PC-3 (cell line): ENCODE measurements around the gene SLC9A3. TPM values are rescaled to one million over a fixed set of nuclear protein-coding genes. Genes with fewer than 3 reads are reported as not detected.

Experiments used
- ATAC-seq: fragments of 200-7000 bp; cut with Tn5 transposase; 2 replicates; pipeline ENCODE4 v1.9.1; 2020; ENCODE audit warnings: mild to moderate bottlenecking, moderate library complexity
- BruUV-seq: library from RNA; stranded (reverse); fragments of 400-500 nt; replicated peaks from 2 replicates; lab custom pipeline; 2021; lab: Mats Ljungman, UMichigan
- CTCF ChIA-PET: fragments of 300-600 bp; sonication (Branson Sonifier 250); formaldehyde crosslinking; loops from one replicate; lab custom pipeline; 2022; ENCODE audit warnings: antibody characterized with exemption; lab: Charles Lee
- POLR2A ChIA-PET: fragments of 300-600 bp; sonication (Branson Sonifier 250); formaldehyde crosslinking; loops from one replicate; lab custom pipeline; 2022; ENCODE audit warnings: antibody characterized with exemption; ENCODE audit not compliant: unreplicated experiment; lab: Charles Lee
- DNase-seq: peaks from one replicate; pipeline ENCODE4 v3.0.0-alpha.2; 2015
- H2AFZ ChIP-seq: fragments of 300-600 bp; sonication (generic); 2 replicates; pipeline ENCODE4 v1.6.0; 2016; ENCODE audit warnings: antibody characterized with exemption, low read length
- H3F3A ChIP-seq: fragments of 300-600 bp; sonication (generic); one replicate; pipeline ENCODE4 v1.6.0; 2017; ENCODE audit warnings: antibody characterized with exemption, low read length, control low read depth, mild to moderate bottlenecking; ENCODE audit not compliant: unreplicated experiment
- H3K27ac ChIP-seq: fragments of 300-600 bp; sonication (generic); 2 replicates; pipeline ENCODE4 v1.5.1; 2016; ENCODE audit warnings: mild to moderate bottlenecking, low read length
- H3K27me3 ChIP-seq: fragments of 300-600 bp; sonication (generic); 2 replicates; pipeline ENCODE4 v1.6.1; 2016; ENCODE audit warnings: low read length, mixed read lengths
- H3K36me3 ChIP-seq: fragments of 300-600 bp; sonication (generic); 2 replicates; pipeline ENCODE4 v1.6.1; 2016; ENCODE audit warnings: low read depth, mixed run types, low read length, mixed read lengths
- H3K4me1 ChIP-seq: fragments of 300-600 bp; sonication (generic); 2 replicates; pipeline ENCODE4 v1.5.1; 2016; ENCODE audit warnings: low read length; ENCODE audit not compliant: insufficient read depth
- H3K4me2 ChIP-seq: fragments of 300-600 bp; sonication (generic); 2 replicates; pipeline ENCODE4 v1.6.0; 2016; ENCODE audit warnings: low read length
- H3K4me3 ChIP-seq: fragments of 300-600 bp; sonication (generic); 2 replicates; pipeline ENCODE4 v1.5.1; 2016; ENCODE audit warnings: mild to moderate bottlenecking, low read length, mixed read lengths
- H3K79me2 ChIP-seq: fragments of 300-600 bp; sonication (generic); 2 replicates; pipeline ENCODE4 v1.6.1; 2017; ENCODE audit warnings: low read length, mixed read lengths
- H3K9ac ChIP-seq: fragments of 300-600 bp; sonication (generic); 2 replicates; pipeline ENCODE4 v1.6.0; 2016; ENCODE audit warnings: mild to moderate bottlenecking, low read length
- H3K9me2 ChIP-seq: fragments of 300-600 bp; sonication (generic); replicated peaks from 2 replicates; pipeline ENCODE4 v1.6.1; 2016; ENCODE audit warnings: mixed run types, low read length, mixed read lengths
- H3K9me3 ChIP-seq: fragments of 300-600 bp; sonication (generic); 2 replicates; pipeline ENCODE4 v1.6.1; 2016; ENCODE audit warnings: low read length, mixed read lengths
- H4K20me1 ChIP-seq: fragments of 300-600 bp; sonication (generic); 2 replicates; pipeline ENCODE4 v1.6.1; 2016; ENCODE audit warnings: low read length, mixed read lengths
- CTCF ChIP-seq: fragments of 300-600 bp; sonication (generic); conservative IDR thresholded peaks from 2 replicates; pipeline ENCODE4 v1.5.1; 2017; ENCODE audit warnings: antibody characterized with exemption, low read depth, mild to moderate bottlenecking, low read length
- EZH2 ChIP-seq: fragments of 300-600 bp; sonication (generic); IDR thresholded peaks from one replicate; pipeline ENCODE4 v1.6.1; 2017; ENCODE audit warnings: antibody characterized with exemption, mild to moderate bottlenecking, low read length; ENCODE audit not compliant: unreplicated experiment
- EZH2phosphoT487 ChIP-seq: fragments of 300-600 bp; sonication (generic); IDR thresholded peaks from 2 replicates; pipeline ENCODE4 v1.6.1; 2018; ENCODE audit warnings: mild to moderate bottlenecking, antibody characterized with exemption, low read length, borderline replicate concordance
- intact Hi-C: fragments of 100-400 bp; cut with micrococcal nuclease; formaldehyde crosslinking; loops from 2 replicates; pipeline ENCODE4 v1.9.0; 2023
- total RNA-seq: library from RNA; depleted of rRNA; stranded (reverse); fragments of >200 nt; gene quantifications from 2 replicates; pipeline ENCODE4 v1.2.3, GENCODE V29; 2014

The SLC9A3 gene
- total RNA-seq, 1 experiment from 2014 or later, result 4.9 TPM

- Histone ChIP-seq H3K9me2 (no peaks in the 10 kb centered on the region), H3K4me1 (no peaks in the 10 kb centered on the region), H4K20me1 (no peaks in the 10 kb centered on the region), H3F3A (no peaks in the 10 kb centered on the region), H3K79me2 (no peaks in the 10 kb centered on the region), H3K4me3 (no peak overlapping the region), H3K27me3 (peaks cover 36% of the 10 kb centered on the region), H3K27ac (no peak overlapping the region), H2AFZ (no peak overlapping the region), H3K9ac (no peak overlapping the region), H3K36me3 (no peaks in the 10 kb centered on the region), H3K9me3 (no peaks in the 10 kb centered on the region), H3K4me2 (no peak overlapping the region)
- POLR2A ChIA-PET, result no interaction called here
- ATAC-seq (no peak), DNase-seq (no peak)
- no TSS peak for BruUV-seq
- intact Hi-C loops, result no loop called here
- CTCF ChIA-PET, result interaction anchor here (0.6 kb wide), 1 partner anchor 21 kb away, joined by 5 read pairs; no protein-coding TSS in a partner anchor
- TF ChIP-seq CTCF, result no peak
- no peak for TF ChIP-seq EZH2
- TF ChIP-seq EZH2phosphoT487, result no peak
Observed at GRCh38 chr5:531101-531748, 7.0 kb upstream of the SLC9A3 start.

- Histone ChIP-seq H3K27me3 (peaks cover 42% of the 10 kb centered on the region), H3K4me3 (no peak overlapping the region), H3K9ac (no peak overlapping the region), H3K9me2 (no peaks in the 10 kb centered on the region), H3K9me3 (no peaks in the 10 kb centered on the region), H2AFZ (no peak overlapping the region), H3F3A (no peaks in the 10 kb centered on the region), H3K27ac (no peak overlapping the region), H3K4me2 (no peak overlapping the region), H3K79me2 (no peaks in the 10 kb centered on the region), H3K36me3 (no peaks in the 10 kb centered on the region), H3K4me1 (no peaks in the 10 kb centered on the region), H4K20me1 (no peaks in the 10 kb centered on the region)
- TF ChIP-seq CTCF (no peak), EZH2phosphoT487 (no peak), EZH2 (no peak)
- intact Hi-C loops, result no loop called here
- no peak for ATAC-seq
- ChIA-PET CTCF (no interaction called here), POLR2A (no interaction called here)
- no TSS peak for BruUV-seq
- no peak for DNase-seq
Observed at GRCh38 chr5:530001-530955, 6.0 kb upstream of the SLC9A3 start.
